ENCODE measurements around the gene TSKU. TPM values are rescaled to one million over a fixed set of nuclear protein-coding genes. Genes with fewer than 3 reads are reported as not detected.
A peak's percentile ranks its signal among the peaks of the same experiment; 100 is the strongest.

Gene TSKU
- total and polyA plus RNA-seq, 9 of the 15 experiments (the other 6 are each of a cell fraction or from before 2014, with no cell fraction given) = 0.60 to 11.9 (median 8.4) TPM

DNA sequence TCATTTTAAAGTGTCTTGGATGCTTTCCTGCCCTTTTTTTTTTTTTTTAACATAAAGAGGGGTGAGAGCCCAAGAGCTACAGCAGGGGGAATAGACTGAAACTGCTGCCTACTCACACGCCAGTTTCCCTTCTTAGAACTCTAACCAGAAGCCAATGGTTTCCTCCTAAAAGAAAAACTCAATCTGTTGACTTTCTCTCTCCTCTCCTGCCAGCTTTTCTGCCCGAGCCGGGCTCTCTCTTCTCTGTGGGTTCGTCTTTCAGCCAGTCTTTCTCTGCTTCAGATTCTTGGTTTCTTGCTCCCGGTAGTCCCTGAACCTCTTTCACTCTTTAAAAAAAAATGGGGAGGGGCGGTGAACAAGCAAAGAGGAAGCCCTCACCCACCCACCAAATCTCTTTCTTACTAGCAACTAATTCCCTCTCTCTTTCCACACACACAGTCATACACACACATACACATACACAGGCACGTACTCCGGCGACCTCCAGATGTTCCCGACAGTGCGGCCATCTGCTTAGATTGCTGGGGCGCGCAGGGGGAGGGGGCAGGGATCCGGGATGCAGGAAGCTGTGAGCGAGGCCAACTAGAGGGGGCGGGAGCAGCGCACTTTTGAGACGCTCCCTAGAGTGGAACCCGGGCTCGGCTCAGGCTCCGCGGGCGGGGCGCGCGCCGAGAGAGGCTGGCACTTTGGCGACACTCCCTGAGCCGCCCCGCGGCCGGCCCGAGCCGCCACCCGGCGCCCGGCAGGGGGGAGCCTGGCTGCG, 444 bp upstream of the TSKU start (continued):
- TF ChIP-seq, protein P1, sequence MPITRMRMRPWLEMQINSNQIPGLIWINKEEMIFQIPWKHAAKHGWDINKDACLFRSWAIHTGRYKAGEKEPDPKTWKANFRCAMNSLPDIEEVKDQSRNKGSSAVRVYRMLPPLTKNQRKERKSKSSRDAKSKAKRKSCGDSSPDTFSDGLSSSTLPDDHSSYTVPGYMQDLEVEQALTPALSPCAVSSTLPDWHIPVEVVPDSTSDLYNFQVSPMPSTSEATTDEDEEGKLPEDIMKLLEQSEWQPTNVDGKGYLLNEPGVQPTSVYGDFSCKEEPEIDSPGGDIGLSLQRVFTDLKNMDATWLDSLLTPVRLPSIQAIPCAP (CRISPR knock-in tag; IDR thresholded peaks at IDR 0.05; ENCODE audit: borderline replicate concordance) = no peak
- TF ChIP-seq KAT2B (IDR thresholded peaks at IDR 0.05; ENCODE audit: low read depth, low read length) (no peak), TCF7 (IDR thresholded peaks at IDR 0.05; ENCODE audit: borderline replicate concordance) (no peak), LARP7 (IDR thresholded peaks at IDR 0.05) (peak; percentile 91), KDM1A (IDR thresholded peaks at IDR 0.05) (peak; percentile 39 to 86; a peak in 3 of 4 replicates), ZNF408 (CRISPR knock-in tag; IDR thresholded peaks at IDR 0.05; ENCODE audit: low read depth) (no peak), ASH1L (IDR thresholded peaks at IDR 0.05; ENCODE audit: borderline replicate concordance, low read depth, partially characterized antibody) (no peak), GABPB2 (CRISPR knock-in tag; conservative IDR thresholded peaks at IDR 0.05) (no peak), ELF1 (tag; IDR thresholded peaks at IDR 0.05) (peak; percentile 40; the same call in 1 of the 2 replicates)
- TF ChIP-seq, protein P2, sequence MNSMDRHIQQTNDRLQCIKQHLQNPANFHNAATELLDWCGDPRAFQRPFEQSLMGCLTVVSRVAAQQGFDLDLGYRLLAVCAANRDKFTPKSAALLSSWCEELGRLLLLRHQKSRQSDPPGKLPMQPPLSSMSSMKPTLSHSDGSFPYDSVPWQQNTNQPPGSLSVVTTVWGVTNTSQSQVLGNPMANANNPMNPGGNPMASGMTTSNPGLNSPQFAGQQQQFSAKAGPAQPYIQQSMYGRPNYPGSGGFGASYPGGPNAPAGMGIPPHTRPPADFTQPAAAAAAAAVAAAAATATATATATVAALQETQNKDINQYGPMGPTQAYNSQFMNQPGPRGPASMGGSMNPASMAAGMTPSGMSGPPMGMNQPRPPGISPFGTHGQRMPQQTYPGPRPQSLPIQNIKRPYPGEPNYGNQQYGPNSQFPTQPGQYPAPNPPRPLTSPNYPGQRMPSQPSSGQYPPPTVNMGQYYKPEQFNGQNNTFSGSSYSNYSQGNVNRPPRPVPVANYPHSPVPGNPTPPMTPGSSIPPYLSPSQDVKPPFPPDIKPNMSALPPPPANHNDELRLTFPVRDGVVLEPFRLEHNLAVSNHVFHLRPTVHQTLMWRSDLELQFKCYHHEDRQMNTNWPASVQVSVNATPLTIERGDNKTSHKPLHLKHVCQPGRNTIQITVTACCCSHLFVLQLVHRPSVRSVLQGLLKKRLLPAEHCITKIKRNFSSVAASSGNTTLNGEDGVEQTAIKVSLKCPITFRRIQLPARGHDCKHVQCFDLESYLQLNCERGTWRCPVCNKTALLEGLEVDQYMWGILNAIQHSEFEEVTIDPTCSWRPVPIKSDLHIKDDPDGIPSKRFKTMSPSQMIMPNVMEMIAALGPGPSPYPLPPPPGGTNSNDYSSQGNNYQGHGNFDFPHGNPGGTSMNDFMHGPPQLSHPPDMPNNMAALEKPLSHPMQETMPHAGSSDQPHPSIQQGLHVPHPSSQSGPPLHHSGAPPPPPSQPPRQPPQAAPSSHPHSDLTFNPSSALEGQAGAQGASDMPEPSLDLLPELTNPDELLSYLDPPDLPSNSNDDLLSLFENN (IDR thresholded peaks at IDR 0.05; ENCODE audit: low read depth in 2 of 2, low read length in 2 of 2) = 0 out of 4 replicates have a peak, but pooled peaks of 1 of the 2 experiments have one; percentile 26
- TF ChIP-seq, protein P3, sequence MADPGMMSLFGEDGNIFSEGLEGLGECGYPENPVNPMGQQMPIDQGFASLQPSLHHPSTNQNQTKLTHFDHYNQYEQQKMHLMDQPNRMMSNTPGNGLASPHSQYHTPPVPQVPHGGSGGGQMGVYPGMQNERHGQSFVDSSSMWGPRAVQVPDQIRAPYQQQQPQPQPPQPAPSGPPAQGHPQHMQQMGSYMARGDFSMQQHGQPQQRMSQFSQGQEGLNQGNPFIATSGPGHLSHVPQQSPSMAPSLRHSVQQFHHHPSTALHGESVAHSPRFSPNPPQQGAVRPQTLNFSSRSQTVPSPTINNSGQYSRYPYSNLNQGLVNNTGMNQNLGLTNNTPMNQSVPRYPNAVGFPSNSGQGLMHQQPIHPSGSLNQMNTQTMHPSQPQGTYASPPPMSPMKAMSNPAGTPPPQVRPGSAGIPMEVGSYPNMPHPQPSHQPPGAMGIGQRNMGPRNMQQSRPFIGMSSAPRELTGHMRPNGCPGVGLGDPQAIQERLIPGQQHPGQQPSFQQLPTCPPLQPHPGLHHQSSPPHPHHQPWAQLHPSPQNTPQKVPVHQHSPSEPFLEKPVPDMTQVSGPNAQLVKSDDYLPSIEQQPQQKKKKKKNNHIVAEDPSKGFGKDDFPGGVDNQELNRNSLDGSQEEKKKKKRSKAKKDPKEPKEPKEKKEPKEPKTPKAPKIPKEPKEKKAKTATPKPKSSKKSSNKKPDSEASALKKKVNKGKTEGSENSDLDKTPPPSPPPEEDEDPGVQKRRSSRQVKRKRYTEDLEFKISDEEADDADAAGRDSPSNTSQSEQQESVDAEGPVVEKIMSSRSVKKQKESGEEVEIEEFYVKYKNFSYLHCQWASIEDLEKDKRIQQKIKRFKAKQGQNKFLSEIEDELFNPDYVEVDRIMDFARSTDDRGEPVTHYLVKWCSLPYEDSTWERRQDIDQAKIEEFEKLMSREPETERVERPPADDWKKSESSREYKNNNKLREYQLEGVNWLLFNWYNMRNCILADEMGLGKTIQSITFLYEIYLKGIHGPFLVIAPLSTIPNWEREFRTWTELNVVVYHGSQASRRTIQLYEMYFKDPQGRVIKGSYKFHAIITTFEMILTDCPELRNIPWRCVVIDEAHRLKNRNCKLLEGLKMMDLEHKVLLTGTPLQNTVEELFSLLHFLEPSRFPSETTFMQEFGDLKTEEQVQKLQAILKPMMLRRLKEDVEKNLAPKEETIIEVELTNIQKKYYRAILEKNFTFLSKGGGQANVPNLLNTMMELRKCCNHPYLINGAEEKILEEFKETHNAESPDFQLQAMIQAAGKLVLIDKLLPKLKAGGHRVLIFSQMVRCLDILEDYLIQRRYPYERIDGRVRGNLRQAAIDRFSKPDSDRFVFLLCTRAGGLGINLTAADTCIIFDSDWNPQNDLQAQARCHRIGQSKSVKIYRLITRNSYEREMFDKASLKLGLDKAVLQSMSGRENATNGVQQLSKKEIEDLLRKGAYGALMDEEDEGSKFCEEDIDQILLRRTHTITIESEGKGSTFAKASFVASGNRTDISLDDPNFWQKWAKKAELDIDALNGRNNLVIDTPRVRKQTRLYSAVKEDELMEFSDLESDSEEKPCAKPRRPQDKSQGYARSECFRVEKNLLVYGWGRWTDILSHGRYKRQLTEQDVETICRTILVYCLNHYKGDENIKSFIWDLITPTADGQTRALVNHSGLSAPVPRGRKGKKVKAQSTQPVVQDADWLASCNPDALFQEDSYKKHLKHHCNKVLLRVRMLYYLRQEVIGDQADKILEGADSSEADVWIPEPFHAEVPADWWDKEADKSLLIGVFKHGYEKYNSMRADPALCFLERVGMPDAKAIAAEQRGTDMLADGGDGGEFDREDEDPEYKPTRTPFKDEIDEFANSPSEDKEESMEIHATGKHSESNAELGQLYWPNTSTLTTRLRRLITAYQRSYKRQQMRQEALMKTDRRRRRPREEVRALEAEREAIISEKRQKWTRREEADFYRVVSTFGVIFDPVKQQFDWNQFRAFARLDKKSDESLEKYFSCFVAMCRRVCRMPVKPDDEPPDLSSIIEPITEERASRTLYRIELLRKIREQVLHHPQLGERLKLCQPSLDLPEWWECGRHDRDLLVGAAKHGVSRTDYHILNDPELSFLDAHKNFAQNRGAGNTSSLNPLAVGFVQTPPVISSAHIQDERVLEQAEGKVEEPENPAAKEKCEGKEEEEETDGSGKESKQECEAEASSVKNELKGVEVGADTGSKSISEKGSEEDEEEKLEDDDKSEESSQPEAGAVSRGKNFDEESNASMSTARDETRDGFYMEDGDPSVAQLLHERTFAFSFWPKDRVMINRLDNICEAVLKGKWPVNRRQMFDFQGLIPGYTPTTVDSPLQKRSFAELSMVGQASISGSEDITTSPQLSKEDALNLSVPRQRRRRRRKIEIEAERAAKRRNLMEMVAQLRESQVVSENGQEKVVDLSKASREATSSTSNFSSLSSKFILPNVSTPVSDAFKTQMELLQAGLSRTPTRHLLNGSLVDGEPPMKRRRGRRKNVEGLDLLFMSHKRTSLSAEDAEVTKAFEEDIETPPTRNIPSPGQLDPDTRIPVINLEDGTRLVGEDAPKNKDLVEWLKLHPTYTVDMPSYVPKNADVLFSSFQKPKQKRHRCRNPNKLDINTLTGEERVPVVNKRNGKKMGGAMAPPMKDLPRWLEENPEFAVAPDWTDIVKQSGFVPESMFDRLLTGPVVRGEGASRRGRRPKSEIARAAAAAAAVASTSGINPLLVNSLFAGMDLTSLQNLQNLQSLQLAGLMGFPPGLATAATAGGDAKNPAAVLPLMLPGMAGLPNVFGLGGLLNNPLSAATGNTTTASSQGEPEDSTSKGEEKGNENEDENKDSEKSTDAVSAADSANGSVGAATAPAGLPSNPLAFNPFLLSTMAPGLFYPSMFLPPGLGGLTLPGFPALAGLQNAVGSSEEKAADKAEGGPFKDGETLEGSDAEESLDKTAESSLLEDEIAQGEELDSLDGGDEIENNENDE (IDR thresholded peaks at IDR 0.05; ENCODE audit: low read depth, low read length) = no peak

Measured in K562 (cell line).